ENCODE results near the gene CARMIL1.

- TF ChIP-seq CTCF (IDR thresholded peaks at IDR 0.05) = no peak
- TF ChIP-seq POLR2A (IDR thresholded peaks at IDR 0.05) = no peak
Observed at GRCh38 chr6:25576919-25577318, 297.7 kb downstream of the CARMIL1 start.
